Measurements from ENCODE around the gene UNC119B.

DNA sequence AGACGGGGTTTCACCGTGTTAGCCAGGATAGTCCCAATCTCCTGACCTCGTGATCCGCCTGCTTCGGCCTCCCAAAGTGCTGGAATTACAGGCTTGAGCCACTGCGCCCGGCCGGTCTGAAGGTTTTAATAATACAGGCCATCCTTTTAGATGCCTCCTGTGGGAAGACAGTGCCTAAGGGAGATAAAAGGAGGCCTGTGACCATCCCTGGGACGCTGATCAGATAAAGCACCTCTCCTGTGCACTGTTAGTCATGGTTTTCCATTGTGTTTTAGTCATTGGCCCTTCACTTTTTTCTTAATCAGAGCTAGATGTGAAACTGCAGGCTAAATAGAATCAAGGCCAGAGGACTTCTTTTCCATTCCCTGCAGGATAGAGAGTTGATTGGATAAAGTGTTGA, 7.8 kb downstream of the UNC119B start:
- TF ChIP-seq, protein P1, sequence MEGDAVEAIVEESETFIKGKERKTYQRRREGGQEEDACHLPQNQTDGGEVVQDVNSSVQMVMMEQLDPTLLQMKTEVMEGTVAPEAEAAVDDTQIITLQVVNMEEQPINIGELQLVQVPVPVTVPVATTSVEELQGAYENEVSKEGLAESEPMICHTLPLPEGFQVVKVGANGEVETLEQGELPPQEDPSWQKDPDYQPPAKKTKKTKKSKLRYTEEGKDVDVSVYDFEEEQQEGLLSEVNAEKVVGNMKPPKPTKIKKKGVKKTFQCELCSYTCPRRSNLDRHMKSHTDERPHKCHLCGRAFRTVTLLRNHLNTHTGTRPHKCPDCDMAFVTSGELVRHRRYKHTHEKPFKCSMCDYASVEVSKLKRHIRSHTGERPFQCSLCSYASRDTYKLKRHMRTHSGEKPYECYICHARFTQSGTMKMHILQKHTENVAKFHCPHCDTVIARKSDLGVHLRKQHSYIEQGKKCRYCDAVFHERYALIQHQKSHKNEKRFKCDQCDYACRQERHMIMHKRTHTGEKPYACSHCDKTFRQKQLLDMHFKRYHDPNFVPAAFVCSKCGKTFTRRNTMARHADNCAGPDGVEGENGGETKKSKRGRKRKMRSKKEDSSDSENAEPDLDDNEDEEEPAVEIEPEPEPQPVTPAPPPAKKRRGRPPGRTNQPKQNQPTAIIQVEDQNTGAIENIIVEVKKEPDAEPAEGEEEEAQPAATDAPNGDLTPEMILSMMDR (IDR thresholded peaks at IDR 0.05), result no peak
- no peak for TF ChIP-seq POLR2A (IDR thresholded peaks at IDR 0.05)
- no peak for TF ChIP-seq EP300 (IDR thresholded peaks at IDR 0.05)
- no peak for TF ChIP-seq POLR2AphosphoS5 (IDR thresholded peaks at IDR 0.05)

All from upper lobe of left lung (tissue), 4 donors.